Measurements from ENCODE around the gene PCDHGA3. TPM values are rescaled to one million over a fixed set of nuclear protein-coding genes. Genes with fewer than 3 reads are reported as not detected.
"Not testable (repeated sequence)": the region's sequence is repeated elsewhere in the genome, so short reads cannot be mapped to it uniquely, and the experiment has no call there.

PCDHGA3 gene
- total RNA-seq, 1 donor from 2014 or later: under 0.01 TPM

DNA sequence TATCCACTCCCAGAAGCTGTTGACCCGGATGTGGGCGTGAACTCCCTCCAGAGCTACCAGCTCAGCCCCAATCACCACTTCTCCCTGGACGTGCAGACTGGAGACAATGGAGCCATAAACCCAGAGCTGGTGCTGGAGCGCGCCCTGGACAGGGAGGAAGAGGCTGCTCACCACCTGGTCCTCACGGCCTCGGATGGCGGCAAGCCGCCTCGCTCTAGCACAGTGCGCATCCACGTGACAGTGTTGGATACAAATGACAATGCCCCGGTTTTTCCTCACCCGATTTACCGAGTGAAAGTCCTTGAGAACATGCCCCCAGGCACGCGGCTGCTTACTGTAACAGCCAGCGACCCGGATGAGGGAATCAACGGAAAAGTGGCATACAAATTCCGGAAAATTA, 49.6 kb downstream of the PCDHGA3 start:
- DNase-seq (ENCODE audit: low read depth) (no peak), FAIRE-seq (no peak)
- TF ChIP-seq, protein P1, sequence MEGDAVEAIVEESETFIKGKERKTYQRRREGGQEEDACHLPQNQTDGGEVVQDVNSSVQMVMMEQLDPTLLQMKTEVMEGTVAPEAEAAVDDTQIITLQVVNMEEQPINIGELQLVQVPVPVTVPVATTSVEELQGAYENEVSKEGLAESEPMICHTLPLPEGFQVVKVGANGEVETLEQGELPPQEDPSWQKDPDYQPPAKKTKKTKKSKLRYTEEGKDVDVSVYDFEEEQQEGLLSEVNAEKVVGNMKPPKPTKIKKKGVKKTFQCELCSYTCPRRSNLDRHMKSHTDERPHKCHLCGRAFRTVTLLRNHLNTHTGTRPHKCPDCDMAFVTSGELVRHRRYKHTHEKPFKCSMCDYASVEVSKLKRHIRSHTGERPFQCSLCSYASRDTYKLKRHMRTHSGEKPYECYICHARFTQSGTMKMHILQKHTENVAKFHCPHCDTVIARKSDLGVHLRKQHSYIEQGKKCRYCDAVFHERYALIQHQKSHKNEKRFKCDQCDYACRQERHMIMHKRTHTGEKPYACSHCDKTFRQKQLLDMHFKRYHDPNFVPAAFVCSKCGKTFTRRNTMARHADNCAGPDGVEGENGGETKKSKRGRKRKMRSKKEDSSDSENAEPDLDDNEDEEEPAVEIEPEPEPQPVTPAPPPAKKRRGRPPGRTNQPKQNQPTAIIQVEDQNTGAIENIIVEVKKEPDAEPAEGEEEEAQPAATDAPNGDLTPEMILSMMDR (IDR thresholded peaks at IDR 0.05; ENCODE audit: insufficient read depth, low read length, severe bottlenecking): no peak
- peaks cover 2% of the 10 kb centered on the region for H3K27me3 ChIP-seq (ENCODE audit: control insufficient read depth, insufficient read depth, low read length)
- H3K36me3 ChIP-seq (ENCODE audit: control insufficient read depth, insufficient read depth, low read length): no peaks in the 10 kb centered on the region
- no peak overlapping the region for H3K4me3 ChIP-seq (ENCODE audit: low read depth, low read length)

DNA sequence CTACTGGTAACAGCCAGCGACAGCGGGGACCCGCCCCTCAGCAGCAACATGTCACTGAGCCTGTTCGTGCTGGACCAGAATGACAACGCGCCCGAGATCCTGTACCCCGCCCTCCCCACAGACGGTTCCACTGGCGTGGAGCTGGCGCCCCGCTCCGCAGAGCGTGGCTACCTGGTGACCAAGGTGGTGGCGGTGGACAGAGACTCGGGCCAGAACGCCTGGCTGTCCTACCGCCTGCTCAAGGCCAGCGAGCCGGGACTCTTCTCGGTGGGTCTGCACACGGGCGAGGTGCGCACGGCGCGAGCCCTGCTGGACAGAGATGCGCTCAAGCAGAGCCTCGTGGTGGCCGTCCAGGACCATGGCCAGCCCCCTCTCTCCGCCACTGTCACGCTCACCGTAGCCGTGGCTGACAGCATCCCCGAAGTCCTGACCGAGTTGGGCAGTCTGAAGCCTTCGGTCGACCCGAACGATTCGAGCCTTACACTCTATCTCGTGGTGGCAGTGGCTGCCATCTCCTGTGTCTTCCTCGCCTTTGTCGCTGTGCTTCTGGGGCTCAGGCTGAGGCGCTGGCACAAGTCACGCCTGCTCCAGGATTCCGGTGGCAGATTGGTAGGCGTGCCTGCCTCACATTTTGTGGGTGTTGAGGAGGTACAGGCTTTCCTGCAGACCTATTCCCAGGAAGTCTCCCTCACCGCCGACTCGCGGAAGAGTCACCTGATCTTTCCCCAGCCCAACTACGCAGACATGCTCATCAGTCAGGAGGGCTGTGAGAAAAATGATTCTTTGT, 51.0 kb downstream of the PCDHGA3 start:
- H3K4me3 ChIP-seq (ENCODE audit: low read depth, low read length); FAIRE-seq; DNase-seq (ENCODE audit: low read depth); H3K36me3 ChIP-seq (ENCODE audit: control insufficient read depth, insufficient read depth, low read length); H3K27me3 ChIP-seq (ENCODE audit: control insufficient read depth, insufficient read depth, low read length): not testable (repeated sequence)

Other genes starting within 250 kb of the PCDHGA3 start
- 0.26 and 1.1 TPM in 2 replicates for gene PCDHB2, start 249.2 kb upstream of the PCDHGA3 start, total RNA-seq
- under 0.01 and 0.13 TPM in 2 replicates for gene PCDHB3, start 243.4 kb upstream of the PCDHGA3 start, total RNA-seq
- gene PCDHB4, start 222.0 kb upstream of the PCDHGA3 start, total RNA-seq: 0.13 TPM in 1 of 2 replicates, not detected in the other
- 0.26 TPM in 2 replicates for gene PCDHB5, start 208.6 kb upstream of the PCDHGA3 start, total RNA-seq
- gene PCDHB6, start 193.8 kb upstream of the PCDHGA3 start, total RNA-seq: not detected in 2 replicates
- gene PCDHB7, start 171.2 kb upstream of the PCDHGA3 start, total RNA-seq: not detected in 2 replicates
- gene PCDHB8, start 166.0 kb upstream of the PCDHGA3 start, total RNA-seq: under 0.01 TPM in 2 replicates
- gene PCDHB16, start 161.4 kb upstream of the PCDHGA3 start, total RNA-seq: under 0.01 TPM in 1 of 2 replicates, not detected in the other
- under 0.01 TPM in 1 of 2 replicates, not detected in the other for gene PCDHB9, start 156.7 kb upstream of the PCDHGA3 start, total RNA-seq
- 0.13 and 0.26 TPM in 2 replicates for gene PCDHB10, start 151.5 kb upstream of the PCDHGA3 start, total RNA-seq
- under 0.01 and 0.26 TPM in 2 replicates for gene PCDHB11, start 144.2 kb upstream of the PCDHGA3 start, total RNA-seq
- gene PCDHB12, start 135.1 kb upstream of the PCDHGA3 start, total RNA-seq: 0.13 TPM in 1 of 2 replicates, not detected in the other
- gene PCDHB13, start 129.9 kb upstream of the PCDHGA3 start, total RNA-seq: 0.26 TPM in 1 of 2 replicates, not detected in the other
- 0.26 and 0.77 TPM in 2 replicates for gene PCDHB14, start 120.5 kb upstream of the PCDHGA3 start, total RNA-seq
- gene PCDHB15, start 98.4 kb upstream of the PCDHGA3 start, total RNA-seq: under 0.01 and 0.51 TPM in 2 replicates
- 0.13 TPM in 1 of 2 replicates, not detected in the other for gene SLC25A2, start 39.8 kb upstream of the PCDHGA3 start, total RNA-seq
- 36.3 and 74.5 TPM in 2 replicates for gene TAF7, start 23.0 kb upstream of the PCDHGA3 start, total RNA-seq
- under 0.01 and 0.26 TPM in 2 replicates for gene PCDHGA1, start 13.3 kb upstream of the PCDHGA3 start, total RNA-seq
- under 0.01 and 0.26 TPM in 2 replicates for gene PCDHGA2, start 5.1 kb upstream of the PCDHGA3 start, total RNA-seq
- gene PCDHGB1, start 6.3 kb downstream of the PCDHGA3 start, total RNA-seq: under 0.01 and 0.26 TPM in 2 replicates
- 0.26 and 0.53 TPM in 2 replicates for gene PCDHGA4, start 11.2 kb downstream of the PCDHGA3 start, total RNA-seq
- gene PCDHGB2, start 16.2 kb downstream of the PCDHGA3 start, total RNA-seq: under 0.01 and 0.26 TPM in 2 replicates
- under 0.01 and 0.13 TPM in 2 replicates for gene PCDHGA5, start 20.3 kb downstream of the PCDHGA3 start, total RNA-seq
- gene PCDHGB3, start 26.4 kb downstream of the PCDHGA3 start, total RNA-seq: under 0.01 and 0.77 TPM in 2 replicates
- gene PCDHGA6, start 30.1 kb downstream of the PCDHGA3 start, total RNA-seq: under 0.01 and 0.26 TPM in 2 replicates
- under 0.01 and 0.51 TPM in 2 replicates for gene PCDHGA7, start 38.9 kb downstream of the PCDHGA3 start, total RNA-seq
- 2.1 and 3.1 TPM in 2 replicates for gene PCDHGB4, start 43.9 kb downstream of the PCDHGA3 start, total RNA-seq
- gene PCDHGA8, start 48.8 kb downstream of the PCDHGA3 start, total RNA-seq: under 0.01 and 0.51 TPM in 2 replicates
- 2.4 and 5.1 TPM in 2 replicates for gene PCDHGB5, start 54.1 kb downstream of the PCDHGA3 start, total RNA-seq
- 0.53 and 1.5 TPM in 2 replicates for gene PCDHGA9, start 58.9 kb downstream of the PCDHGA3 start, total RNA-seq
- 0.53 and 1.5 TPM in 2 replicates for gene PCDHGB6, start 64.2 kb downstream of the PCDHGA3 start, total RNA-seq
- gene PCDHGA10, start 69.2 kb downstream of the PCDHGA3 start, total RNA-seq: 2.1 and 5.2 TPM in 2 replicates
- gene PCDHGB7, start 73.8 kb downstream of the PCDHGA3 start, total RNA-seq: 1.3 and 3.3 TPM in 2 replicates
- 1.6 and 3.2 TPM in 2 replicates for gene PCDHGA11, start 77.2 kb downstream of the PCDHGA3 start, total RNA-seq
- 0.79 and 1.4 TPM in 2 replicates for gene PCDHGA12, start 86.7 kb downstream of the PCDHGA3 start, total RNA-seq
- gene PCDHGC3, start 132.1 kb downstream of the PCDHGA3 start, total RNA-seq: 9.5 and 17.4 TPM in 2 replicates
- 0.53 and 0.90 TPM in 2 replicates for gene PCDHGC4, start 141.2 kb downstream of the PCDHGA3 start, total RNA-seq
- gene PCDHGC5, start 145.3 kb downstream of the PCDHGA3 start, total RNA-seq: 0.26 and 0.77 TPM in 2 replicates

All from bronchial epithelial cell (primary cell).